CD4-positive, alpha-beta T cell treated with Interleukin-4 for 4 hours (primary cell): ENCODE data around the gene LMF2.

Experiments
- DNase-seq: peaks from one replicate; pipeline ENCODE4 v3.0.0-alpha.2; 2020

LMF2 gene

DNA sequence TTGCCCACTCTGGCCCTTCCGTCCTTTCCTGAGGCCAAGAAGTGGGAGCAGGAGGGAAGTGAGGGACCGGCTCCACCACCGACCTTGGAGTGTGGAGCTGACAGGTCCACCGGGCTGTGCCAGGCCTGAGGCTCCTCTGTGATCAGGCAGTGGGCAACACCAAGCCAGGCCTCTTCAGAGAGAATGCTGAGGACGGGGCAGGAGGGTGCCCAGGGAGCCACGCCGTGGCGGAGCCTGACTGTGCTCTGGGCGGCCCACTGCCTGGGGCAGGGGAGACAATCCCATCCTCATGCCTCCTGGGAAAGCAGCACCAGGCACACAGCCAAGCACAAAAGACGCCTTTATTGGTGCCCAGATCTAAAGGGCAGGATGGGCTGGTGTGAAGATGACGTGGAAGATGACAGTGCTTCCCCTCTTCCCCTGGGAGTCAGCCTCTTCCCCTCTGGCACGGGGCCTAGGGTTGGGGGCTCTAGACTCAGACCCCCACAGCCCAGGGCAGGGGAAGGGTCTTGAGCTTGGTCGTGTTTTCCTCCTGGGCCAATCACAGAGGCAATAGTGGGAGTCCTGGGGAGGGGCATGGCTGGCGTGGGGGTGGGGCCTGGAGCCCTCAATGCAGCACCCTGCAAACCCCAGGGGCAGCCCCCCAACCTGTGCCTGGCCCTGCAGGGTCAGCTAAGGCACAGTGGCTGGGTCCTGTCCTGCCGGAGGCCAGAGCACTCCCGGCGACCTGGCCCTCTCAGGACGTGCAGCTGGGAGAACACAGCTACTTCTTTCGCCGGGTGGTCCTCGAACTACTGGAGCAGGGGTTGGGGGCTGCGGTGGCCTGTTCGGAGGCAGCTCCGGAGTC is 4.7 kb downstream of the LMF2 start:
- DNase-seq = no peak

GRCh38 chr22:50502096-50502495 is 5.4 kb downstream of the LMF2 start:
- DNase-seq = no peak

GRCh38 chr22:50500452-50500851 is 7.0 kb downstream of the LMF2 start:
- no peak for DNase-seq

DNA sequence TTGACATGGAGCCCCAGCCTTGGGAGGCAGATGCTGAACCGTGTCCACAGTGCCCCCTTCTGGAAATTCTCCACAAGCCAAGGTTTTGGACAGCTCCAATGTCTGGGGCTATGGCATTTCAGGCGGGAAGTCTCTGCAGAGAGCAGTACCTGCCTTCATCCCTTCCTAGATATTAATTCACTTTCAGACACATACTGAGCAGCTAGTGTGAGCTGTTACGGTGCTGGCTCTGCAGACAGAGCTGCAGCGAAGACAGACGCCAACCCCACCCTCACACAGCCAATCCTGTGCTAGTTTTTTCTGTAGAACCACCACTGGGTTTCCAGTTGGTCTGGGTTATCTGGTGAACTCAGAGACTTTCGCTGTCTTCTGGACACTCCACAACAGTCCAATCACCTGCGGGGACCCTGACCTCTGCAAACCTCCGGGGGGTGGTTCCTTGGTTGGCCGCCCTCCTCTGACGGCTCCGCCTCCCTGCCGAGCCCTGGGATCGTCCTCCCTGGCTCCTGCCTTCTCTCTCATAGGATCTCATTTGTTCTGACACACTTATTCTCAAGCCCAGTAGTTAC is 9.1 kb downstream of the LMF2 start:
- DNase-seq = peak; percentile 73

DNA sequence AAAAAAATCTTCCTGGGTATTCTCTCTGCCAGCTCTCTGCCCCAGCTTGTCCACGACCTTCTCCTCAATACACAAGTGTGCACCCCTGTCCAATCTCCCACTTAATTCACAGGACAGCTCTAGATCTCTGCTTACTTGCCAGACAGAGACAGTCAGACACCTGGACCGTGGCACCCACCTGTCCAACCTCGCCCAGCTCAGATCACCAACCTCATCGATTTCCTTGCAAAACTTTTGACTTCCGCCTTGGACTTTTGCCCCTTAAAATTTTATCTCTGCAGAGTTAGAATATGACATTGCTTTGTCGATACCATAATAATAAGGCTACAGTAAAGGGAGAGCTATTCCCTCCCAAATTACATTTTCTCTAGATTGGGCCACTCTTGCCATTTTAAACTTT is 10.4 kb downstream of the LMF2 start:
- DNase-seq = no peak

DNA sequence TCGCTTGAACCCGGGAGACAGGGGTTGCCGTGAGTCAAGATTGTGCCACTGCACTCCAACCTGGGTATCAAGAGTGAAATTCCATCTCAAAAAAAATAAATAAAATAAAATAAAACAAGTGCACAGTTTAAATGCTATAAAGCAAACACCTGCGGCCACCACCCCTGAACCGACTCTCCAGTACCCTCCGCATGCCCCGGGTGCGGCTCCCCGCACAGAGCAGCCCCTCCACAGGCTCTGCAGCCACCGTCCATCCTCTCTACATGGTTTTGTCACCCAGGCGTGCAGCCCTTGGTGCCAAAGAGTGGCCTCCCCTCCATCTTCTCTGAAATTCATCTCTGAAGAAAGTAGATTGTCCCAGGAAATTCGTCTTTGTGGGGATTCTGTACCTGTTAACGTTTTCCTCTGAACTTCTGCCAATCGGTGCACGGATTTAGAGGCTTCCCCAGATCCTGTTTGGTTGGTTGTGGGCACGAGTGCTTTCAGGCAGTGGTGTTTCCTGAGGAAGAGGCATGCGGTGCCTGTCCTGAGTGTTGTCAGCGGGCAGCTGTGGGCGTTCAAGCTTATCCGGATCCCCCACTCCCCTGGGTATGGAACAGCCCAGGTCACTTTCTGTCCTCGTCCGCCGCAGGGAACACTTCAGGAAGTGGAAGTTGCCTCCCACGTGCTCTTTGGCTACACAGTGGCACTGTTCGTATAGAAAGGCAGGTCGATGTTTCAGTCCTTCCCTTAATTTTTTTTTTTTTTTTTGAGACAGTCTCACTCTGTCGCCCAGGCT is 16.8 kb downstream of the LMF2 start:
- DNase-seq = no peak

- no peak for DNase-seq
Measured at GRCh38 chr22:50489363-50490243, 17.9 kb downstream of the LMF2 start.

DNA sequence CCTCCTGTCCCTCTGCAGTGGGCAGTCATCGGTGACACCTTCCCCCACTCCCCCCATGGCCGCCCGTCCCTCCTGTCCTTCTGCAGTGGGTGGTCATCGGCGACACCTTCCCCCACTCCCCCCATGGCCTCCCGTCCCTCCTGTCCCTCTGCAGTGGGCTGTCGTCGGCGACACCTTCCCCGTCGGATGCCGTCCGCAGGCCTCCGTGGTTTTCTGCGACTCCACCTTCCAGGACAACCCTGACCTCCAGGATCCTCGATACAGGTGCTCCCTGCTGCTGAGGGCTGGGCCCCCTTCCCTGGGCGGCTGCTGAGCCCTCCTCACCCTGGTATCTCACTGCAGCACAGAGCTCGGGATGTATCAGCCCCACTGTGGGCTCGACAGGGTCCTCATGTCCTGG is 18.6 kb downstream of the LMF2 start:
- DNase-seq = no peak

GRCh38 chr22:50488006-50488677 is 19.4 kb downstream of the LMF2 start:
- no peak for DNase-seq

DNA sequence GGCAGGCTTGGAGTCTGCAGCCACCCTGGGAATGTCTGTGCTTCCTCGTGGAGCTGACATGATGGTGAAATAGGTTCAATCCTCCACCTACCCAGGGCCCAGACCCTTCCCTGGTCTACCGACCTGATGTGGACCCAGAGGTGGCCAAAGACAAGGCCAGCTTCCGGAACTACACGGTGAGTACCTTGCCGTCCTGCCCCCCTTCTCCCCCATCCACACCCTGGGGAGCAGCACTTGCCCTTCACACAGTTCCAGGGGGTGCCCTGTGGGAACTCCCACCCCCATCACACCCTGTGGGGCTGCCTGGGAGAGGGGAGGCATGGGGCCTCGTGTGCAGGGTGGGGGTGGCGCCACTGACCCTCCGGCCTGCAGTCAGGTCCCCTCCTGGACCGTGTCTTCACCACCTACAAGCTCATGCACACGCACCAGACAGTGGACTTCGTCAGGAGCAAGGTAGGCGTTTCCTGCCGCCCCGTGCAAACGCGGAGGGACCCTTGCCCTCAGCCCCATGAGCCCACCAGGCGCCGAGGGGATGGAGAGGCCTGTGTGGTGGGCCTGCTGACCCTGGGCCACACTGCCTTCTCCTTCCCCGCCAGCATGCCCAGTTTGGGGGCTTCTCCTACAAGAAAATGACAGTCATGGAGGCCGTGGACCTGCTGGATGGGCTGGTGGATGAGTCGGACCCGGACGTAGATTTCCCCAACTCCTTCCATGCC is 20.1 kb downstream of the LMF2 start:
- no peak for DNase-seq

DNA sequence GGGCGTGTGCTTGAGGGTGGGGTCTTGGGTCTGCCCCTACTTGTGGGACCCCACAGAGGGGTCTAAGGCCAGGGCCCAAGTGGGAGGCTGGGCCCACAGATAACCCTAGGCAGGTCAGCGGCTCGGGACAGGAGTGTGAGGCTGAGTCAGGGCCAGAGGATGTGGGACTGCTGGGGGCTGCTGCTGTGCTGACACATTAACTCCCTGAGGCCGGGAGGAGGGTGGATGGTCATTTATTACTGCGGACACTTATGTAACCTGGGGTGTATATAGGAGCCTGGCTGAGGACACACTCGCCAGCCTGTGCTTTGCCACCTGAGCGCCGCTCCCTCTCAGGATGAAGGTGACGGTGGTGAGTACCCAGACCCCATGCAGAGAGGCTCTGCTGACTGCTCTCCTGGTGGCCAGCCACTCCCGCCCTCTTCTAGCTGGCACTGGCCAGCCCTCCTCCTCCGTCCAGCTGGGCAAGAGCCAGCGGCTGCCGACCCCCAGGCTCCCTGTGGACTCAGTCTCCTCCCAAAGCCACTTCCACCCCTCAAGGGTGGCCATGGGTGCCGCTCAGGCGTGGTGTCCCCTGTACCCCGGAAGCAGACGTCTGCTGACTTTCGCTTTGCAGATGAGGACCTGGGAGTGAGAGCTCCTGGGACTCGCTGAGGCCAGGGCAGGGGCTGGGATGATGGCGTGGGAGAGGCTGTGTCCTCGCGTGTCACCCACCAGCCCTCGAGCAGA is 20.8 kb downstream of the LMF2 start, which contains the start of gene MIOX:
MIOX (plus strand) TSS at position 299 of the 729 bp plus-strand sequence; CDS start at position 338, 39 bp downstream.
- DNase-seq = no peak

- no peak for DNase-seq
Measured at GRCh38 chr22:50485221-50486131, 22.0 kb downstream of the LMF2 start.

DNA sequence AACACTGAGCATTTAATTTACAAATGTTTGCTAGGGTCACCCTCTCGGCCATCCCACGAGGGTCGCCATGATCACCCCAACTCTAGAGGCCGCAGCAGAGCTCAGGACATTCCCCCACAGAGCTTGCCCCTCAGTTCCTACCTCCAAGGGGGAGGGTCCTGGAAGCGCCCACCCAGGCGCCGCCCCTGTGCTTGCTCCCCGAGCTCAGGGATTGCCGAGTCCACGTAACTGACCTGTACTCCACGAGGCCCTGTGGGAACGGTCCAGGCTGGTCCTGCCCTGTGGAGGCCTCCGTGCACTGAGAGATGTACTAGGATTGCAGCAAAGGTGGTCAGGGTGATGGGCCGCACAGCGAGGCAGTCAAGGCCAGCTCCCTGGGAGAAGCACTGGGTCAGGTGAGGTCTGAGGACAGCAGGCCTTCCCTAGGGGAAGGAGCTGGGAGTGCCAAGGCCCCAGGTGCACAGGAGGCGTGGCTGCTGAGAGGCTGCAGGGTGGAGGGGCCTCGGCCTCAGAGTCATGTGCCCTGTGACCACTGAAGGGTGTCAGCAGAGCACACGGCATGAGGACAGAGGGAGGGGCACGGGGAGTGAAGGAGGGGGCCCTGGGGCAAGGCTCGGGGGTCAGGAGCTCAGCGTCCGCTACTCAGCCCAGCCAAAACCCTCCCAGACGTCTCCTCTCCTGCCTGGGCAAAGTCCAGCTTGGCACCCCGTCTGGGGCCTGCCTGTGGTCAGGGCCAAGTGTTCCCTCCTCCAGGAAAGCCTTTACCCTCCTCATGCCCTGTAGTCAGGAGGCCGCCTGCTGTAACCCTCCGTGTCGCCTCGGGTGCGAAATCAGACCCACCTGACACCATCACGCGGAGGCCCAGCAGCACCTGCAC is 23.3 kb downstream of the LMF2 start:
- no peak for DNase-seq

DNA sequence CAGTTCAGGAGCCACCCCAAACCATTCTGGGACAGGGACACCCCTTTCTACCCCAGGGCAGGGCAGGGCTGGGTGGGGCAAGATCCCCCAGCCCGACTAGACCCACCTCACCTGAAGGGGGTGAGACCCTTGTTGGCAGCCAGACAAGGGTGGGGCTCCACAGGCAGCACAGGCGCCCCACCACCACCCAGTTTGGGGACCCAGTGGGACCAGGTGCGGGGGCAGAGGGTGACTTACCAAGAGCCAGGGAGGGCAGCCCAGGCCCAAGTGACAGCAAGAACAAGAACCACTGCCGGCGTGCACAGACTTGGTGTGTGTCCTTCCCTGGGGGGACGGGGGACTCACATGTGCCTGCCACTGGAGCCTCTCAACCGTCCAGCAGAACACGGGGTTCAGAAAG is 23.9 kb downstream of the LMF2 start:
- DNase-seq = no peak

GRCh38 chr22:50483106-50483505 is 24.4 kb downstream of the LMF2 start:
- no peak for DNase-seq

DNA sequence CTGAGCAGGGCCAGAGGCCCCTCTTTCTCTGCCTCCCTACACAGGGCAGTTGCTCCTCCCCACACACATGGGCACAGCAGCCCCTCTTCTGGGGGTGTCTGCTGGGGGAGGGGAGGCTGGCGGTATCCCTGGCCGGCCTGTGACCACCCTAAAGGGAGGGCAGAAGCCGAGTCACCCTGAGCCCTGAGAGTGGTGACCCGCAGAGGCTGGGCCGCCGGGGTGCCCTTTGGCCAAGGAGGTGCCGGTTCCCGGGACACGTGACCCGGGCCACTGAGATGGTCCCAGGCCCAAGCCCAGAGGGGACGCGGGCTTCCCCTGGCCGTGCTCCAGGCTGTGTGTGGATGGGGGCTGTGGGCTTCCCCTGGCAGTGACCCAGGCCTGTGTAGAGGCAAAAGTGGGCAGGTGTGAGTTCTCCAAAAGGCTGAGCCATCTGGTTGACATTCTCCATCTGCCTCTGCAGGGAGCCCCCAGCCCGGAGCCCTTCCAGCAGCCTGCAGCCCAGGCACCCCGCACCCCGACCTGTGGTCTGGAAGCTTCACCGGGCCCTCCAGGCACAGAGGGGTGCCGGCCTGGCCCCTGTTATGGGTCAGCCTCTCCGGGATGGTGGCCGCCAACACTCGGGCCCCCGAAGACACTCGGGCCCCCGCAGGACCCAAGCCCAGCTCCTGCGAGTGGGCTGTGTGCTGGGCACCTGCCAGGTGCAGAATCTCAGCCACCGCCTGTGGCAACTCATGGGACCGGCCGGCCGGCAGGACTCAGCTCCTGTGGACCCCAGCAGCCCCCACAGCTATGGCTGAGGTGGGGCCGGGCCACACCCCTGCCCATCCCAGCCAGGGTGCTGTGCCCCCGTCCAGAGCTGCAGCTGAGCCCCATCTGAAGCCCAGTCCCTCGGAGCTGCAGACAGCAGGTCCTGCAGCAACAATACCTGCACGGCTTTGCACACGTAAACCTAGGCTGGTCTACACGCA is 25.1 kb downstream of the LMF2 start:
- DNase-seq = no peak

DNA sequence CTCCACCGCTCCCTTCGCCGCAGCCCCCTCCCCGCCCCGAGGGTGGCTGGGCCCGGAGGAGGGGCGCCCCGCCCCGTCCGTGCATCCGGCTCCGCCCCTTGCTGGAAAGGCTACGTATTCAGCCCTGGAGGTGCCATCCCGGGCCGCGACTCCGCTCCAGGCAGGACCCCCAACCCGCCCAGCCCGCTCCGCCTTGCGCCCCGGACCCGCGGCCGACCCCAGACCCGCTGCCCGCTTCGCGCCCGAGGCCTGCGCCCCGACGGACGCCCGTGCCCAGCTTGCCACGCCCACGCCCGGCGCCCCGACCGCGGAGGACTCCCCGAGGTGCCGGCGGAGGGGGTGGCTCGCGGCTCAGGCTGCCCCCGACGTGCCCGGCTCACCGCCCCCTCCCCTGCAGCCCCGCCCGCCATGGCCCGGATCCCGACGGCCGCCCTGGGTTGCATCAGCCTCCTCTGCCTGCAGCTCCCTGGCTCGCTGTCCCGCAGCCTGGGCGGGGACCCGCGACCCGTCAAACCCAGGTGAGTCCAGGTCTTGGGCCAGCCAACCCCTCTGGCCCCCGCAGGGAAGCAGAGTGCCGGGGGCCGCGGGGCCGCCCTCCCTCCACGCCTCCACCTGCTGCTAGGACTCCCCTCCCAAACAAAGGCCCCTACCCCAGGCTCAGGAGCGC is 25.9 kb downstream of the LMF2 start, which contains the start of gene ADM2:
ADM2 (plus strand) TSS at position 104 of the 667 bp plus-strand sequence; CDS start at position 409, 305 bp downstream.
- peak; percentile 47 for DNase-seq
